Fibroblast of skin of abdomen (primary cell): ENCODE data around the gene DERL3.

Experiments used
- DNase-seq: peaks from one replicate; pipeline ENCODE4 v3.0.0-alpha.2; 2013

The DERL3 gene

DNA sequence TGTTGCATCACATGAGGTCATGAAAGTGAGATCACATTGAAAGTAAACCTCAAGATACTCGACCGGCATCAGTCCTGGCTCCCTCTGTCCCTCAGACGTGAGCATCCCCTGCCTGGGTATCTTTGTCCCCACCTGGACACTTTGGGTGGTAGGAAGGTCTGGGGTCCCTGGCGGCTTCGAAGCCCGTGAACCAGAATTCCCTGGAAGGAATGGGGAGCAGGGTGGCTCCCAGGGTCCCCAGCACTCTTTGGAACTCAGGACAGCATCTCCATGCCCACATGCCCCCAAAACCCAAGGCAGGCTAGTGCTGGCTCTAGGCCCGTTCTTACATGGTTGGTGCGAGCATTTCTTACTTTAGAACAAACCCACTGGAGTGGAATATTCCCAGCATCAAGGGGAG is 7.5 kb downstream of the DERL3 start:
- no peak for DNase-seq

DNA sequence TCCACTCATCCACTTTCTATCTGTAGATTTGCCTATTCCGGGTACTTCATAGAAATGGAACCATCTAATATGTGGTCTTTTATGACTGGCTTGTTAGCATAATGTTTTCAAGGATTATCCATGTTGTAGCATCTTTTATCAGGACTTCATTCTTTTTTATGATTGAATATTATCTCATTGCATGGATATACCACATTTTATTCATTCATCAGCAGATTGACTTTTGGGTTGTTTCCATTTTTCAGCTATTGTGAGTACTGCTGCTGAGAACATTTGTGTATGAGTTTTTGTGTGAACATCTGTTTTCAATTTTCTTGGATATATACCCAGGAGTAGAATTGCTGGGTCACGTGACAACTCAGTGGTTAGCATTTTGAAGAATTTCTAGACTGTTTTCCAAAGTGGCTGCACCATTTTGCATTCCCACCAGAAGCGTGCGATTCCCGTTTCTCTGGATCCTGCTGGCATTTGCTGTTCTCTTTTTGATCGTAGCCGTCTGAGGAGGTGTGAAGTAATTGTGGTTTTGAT is 8.9 kb downstream of the DERL3 start:
- DNase-seq = peak; percentile 94

DNA sequence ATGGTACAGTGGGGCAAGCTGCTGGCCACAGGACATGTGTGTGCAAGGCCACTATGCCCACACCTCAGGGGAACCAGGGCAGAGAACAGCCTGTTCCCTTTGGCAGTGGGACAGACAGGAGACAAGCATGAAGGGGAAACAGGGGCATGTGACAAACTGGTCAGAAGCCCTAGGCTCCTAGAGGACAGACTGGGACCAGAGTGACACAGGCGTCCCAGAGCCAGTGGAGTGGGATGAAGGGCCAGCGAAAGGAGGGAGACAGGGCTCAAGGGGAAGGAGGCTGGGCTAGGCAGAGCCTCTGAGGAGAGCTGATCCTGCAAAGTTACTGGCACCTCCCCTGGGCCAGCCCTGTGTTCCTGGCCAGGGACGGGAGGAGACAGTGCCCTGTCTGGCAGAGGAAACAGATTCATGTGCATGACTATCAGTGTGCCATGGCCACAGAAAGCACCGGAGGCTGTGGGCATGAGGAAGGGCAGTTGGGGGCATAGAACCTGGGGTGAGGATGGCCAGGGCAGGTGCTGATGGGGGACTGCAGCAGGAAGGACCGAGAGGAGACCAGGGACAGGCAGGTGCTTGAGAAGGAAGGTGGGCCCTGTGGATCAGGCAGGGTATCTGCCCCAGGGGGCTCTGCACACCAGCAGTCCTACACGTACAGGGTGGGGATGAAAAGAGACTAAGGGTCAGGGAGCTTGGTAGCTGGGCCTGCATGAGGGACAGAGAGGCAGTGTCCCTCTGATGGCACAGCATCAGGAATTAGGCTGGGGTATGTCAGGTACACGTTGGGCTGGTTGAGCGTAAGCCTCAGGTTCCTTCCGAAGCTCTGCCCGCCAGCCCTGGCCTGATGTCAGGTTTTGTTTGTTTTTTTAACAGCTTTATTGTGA is 9.8 kb downstream of the DERL3 start:
- no peak for DNase-seq

DNA sequence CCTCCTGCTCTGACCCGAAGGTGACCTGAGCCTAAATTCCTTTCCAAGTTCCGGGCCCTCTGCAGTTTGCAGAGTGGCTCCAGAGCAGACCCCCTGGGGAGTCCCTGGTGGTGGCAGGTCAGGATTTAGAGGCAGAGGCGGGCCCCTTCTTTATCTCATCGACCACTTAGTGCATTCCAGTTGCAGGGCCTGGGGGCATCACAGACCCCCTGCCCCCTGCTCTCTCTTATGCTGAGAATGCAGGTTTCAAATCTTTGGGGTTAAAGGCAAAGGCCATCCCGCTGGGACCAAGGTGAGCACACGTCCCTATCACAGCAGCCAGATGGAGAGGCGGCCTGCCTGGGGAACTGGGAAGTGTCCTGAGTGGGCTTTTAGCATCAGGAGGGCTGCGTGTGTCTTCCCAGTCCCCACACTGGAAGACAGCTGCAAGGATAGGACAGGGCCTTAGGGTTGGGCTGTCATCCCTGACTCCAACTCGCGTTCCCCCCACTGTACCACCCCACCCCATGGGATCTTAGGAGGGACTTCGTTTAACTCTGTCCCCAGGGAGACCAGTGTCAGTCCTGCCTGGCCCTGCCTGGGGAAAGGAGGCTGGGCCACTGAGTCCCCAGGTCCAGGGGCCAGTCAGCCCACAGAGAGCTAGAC is 11.3 kb downstream of the DERL3 start:
- DNase-seq = no peak

DNA sequence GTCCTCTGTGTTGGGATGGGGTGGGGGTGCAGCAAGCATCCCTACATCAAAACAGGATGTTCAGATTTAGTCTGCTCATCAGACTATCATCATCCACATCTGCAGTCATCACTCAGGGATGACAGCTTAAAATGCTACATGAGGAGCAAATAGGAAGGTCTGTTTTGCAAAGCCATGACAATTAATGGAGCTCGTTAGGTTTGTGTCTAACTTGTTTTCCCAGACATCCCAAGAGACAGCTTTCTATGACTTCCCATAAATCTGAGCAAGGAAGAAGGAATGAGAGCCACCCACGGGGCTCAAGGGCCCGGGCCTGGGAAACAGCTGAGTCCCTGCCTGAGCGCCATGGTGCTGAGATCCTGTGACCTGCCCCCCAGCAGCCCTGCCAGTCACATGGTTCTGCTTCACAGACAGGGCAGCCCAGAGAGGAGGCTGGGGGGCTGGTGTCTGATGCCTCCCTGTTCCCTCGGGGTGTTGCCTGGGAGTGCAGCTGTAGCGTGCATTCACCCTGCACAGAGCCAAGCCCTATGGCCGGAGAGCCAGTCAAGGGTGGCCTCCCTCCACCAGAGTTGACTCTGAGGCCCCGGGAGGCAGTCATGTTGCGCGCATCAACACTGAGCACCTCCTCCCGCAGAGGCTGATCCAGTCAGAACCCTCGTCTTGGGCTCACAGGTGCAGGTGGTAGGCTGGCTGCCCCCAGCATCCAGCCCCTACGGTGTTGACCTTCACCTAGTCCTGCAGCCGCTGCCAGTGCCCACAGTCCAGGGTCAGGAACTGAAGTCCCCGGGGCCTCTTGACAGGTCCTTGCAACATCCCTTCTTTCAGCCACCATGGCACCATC is 12.1 kb downstream of the DERL3 start:
- peak; percentile 88 for DNase-seq

DNA sequence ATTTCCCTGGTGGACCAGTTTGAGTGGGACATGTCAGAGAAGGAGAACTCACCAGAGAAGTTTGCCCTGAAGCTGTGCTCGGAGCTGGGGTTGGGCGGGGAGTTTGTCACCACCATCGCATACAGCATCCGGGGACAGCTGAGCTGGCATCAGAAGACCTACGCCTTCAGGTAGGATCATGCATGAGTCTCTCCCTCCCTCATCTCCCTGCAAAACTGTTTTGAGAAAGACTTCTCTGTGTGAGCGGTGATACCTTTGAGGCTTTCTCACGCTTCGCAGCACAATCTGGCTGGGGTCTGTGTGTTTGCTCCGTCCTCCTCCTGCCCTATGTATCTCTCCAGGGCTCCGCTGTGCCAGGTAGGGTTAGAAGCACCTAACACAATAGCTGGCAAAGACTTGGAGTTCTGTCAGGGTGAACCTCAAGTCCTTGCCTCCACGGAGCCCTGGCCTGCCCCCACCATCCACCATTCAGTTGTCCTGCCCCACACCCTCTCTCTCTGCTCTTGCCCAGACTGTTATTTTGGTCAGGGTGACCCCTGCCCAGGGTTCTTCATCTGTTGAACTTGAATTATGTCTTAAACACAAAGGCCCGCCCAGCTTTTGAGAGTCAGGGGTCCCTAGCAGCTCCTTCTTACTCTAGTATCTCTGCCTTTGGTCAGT is 13.4 kb downstream of the DERL3 start:
- DNase-seq = no peak

DNA sequence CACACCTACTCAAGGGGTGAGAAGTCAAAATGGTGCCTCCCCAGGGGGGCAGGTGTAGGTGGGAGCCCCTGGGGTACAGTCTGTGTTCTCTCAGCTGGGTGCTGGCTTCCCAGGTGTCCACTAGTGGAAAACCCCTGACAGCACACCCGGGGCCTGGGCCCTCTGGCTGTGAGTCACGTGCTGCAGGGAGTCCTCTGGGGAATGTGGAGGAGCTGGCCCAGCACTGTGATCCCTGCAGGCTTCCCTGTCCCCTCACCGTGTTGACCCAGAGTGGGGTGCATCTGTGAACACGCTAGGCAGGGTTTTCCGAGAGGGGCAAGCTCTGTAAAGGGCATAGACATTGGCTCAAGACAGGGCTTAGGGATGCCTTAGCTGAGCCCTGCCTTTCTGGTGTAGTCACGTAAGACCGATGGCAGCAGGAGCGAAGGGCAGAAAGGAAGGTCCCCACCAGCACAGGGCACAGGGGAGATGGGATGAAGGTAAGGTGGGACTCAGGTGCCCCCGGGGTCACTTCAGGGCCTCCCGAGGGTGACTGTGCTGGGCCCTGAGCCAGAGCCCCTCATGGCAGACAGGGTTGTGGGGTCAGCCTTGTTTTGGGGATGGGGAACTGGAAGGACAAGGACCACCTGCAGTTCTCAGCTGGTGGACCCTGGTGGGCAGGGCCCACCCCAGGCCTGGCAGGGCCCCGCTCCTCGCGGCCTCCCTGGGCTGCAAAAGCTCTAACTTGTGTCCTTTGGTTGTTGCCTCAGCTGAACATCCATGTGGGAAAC is 14.1 kb downstream of the DERL3 start:
- DNase-seq = no peak

DNA sequence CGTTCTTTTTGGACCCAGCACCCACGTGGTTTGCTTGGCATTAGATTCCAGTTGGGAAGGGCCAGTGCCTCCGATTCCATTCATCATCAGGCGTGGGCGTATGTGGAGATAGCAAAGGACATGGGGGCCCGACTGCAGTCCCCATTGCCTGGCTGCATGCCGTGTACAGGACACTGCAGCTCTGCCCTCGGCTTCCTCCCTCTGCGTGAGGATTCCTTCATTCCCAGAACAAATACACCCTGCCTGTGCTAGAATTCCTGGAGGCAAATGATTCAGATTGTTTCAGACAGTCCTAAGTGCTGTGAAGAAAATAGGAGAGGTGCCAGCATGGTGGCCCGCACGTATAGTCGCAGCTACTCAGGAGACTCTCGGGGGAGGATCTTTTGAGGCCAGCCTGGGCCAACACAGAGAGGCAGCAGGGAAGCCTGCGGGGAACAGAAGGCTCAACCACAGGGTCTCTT is 15.4 kb downstream of the DERL3 start:
- no peak for DNase-seq

DNA sequence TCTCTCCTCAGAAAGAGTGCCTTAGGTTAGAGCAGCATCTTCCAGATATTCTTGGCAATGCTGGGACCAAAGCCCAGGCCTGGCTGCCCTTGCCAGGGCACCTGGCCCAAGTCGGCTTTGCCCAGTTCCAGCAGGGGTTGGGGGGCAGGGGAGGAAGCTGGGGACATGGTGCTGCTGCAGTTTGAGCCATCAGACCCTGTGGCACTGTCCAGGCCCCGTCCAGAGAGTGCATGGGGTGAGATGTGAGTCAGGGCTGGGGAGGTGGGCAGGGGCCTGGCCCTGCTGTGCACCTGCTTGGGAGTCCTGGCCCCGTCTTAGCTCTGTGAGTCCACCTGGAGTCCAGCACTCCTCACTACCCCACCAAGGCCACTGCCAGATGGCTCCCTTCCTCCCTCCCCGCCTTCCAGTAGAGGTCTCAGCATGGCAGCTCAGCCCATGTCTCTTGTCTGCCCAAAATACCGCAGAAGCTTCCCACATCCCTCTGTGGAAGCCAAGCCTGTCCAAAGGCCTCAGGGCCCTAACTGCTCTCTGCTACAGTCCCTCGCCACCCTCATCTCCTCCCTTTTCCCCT is 16.6 kb downstream of the DERL3 start:
- no peak for DNase-seq

DNA sequence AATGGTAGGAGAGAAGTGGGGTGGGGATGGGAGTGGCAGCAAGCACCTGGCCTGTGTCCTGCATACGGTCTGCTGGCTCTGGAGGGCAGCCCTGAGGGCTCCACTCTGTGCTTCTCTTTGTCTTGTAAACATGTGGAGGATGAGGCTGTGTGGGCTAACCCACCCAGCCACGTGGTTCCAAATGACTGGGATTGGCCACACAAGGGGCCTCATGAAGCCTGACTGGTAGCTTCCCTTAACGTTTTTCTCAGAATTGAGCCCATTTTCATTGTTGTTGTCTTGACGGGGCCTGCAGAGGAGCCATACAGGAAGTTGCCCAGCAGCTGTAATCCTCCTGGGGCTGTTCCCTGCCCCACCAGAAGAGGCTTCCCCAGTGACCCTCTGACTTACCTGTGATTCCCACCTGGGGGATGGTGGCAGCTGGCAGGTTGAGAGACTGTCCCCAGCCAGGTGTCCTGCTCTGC is 18.0 kb downstream of the DERL3 start:
- no peak for DNase-seq

DNA sequence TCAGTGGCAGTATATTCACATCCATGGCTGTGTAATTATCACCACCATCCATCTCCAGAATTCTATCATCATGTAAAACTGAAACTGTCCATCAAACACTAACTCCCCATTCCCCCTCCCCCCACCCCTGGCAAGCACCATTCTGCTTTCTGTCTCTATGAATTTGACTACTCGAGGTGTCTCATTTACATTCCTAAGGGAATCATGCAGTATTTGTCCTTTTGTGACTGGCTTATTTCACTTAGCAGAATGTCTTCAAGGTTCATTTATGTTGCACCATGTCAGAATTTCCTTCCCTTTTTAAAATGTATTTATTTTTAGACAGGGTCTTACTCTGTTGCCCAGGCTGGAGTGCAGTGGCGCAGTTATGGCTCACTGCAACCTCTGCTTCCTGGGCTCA is 20.3 kb downstream of the DERL3 start:
- no peak for DNase-seq

DNA sequence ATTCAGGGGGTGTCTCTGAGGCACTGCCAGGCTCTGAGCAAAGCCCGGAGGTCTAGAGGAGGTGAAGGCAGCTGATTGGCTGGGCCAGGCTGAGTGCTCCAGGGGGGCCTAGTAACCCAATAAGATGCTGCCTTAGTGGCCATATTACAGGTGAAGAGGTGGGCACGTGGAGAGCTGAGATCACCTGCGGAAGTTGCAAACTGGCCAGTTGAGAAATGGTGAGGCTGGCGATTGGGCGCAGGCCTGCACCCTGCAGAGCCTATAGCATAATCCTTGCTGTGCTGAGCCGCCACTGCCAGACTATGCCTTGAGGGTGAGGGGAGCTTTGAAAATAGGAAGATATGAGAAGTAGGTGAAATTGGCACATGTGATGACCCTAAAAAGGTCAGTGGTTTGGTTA is 21.7 kb downstream of the DERL3 start:
- no peak for DNase-seq

DNA sequence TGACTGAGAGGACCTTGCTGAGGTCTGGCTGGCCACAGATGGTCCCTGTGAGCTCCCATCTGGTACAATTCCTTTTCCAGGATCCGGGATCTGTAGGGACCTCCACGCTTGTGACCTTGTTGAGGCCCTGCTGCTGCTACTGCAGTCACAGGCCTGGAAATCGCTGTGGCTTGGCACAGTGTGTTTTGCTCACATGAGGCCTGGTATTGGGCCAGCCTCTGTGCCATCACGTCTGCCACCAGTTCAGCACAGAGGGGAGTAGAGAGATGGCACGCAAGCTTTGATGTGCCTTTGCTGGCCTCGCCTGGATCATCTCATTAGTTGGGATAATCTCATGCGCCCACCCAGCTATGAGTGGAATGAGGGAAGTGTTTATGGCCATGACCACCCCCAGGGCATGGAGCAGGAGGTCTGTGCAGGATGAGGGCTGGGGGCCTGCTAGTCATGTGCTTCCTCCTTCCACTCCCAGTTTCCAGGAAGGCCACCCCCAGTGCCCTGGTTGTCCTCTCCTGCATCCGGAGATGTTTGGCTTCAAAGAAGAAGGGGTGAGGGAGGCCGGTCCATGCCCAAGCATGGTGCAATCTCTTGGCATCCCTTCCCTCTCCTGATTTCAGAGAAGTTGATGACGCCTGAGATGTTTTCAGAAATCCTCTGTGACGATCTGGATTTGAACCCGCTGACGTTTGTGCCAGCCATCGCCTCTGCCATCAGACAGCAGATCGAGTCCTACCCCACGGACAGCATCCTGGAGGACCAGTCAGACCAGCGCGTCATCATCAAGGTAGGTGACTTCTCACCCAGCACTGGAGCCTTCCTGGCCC is 22.4 kb downstream of the DERL3 start:
- DNase-seq = no peak

DNA sequence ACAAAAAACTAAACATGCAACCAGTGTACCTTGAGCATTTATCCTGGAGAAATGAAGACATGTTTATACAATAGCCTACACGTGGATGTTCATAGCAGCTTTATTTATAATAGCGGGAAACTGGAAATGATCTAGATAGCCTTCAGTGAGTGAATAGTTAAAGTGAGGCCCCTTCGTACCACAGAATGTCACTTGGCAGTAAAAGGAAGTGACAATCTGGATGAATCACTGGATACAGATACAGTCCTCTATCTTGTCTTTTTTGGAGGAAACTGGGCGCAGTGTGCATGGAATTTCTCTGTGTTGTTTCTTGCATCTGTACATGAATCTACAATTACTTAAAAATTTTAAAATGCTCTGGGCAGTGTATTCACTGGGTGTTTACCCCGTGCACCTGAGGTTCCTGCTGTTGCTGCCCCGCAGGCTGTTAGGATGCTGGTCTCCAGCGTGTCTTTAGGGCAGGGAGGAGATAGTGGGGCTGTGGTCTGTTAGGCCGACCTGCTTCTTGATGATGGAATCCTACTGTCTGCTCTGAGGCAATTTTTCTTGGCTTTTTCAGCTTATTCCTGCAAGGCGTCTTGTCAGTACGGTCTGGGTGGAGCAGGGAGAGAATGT is 23.2 kb downstream of the DERL3 start:
- no peak for DNase-seq

DNA sequence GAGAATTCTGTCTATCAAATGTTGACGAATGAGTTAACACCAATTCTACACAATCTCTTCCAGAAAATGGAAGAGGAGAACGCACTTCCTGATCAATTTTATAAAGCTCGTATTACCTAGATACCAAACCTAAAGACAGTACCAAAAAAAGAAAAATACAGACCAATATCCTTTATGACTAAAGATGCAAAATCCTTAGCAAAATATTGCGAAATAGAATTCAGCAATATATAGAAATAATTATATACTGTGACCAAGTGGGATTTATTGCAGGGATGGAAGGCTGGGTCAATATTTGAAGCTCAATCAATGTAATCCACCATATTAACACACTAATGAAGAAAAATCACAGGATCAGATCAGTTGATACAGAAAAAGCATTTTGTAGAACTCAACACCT is 26.4 kb downstream of the DERL3 start:
- no peak for DNase-seq

DNA sequence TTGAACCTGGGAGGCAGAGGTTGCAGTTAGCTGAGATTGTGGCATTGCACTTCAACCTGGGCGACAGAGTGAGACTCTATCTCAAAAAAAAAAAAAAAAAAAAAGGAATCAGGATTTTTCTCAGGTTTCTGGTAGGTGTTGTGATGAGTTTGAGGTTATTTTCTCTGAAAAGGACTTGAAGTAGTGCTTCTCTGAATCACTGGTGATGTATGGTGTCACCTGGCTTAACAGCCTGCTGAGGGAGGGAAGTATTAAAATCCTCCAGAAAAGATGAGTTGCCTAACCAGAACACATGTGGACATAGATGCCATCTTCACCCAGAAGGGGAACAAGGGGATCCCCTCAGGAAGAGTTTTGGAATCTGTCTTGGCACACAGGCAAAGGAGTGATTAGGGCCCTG is 32.0 kb downstream of the DERL3 start:
- no peak for DNase-seq

DNA sequence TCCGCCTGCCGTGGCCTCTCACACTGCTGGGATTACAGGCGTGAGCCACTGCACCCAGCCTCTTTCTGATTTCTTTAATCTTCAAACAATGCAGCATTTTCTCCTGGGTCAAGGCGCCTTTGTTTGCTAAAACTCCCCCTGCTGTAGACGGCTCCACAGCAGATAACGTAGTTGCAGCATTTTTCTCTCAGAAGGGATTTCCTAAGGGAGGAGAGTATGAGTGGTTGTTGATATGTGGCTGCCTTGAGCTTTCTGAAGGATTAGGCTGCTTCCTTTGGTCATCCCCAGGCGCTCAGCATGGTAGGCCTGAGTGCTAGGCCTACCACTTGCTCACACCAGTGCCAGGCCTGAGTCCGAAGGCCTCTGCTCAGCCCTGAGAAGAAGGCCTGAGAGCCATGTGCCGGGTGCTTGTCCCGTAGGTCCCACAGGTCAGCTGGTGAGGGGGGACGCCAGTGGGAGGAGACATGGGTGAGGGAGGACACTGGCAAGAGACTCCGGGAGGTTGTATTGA is 34.0 kb downstream of the DERL3 start:
- DNase-seq = no peak

DNA sequence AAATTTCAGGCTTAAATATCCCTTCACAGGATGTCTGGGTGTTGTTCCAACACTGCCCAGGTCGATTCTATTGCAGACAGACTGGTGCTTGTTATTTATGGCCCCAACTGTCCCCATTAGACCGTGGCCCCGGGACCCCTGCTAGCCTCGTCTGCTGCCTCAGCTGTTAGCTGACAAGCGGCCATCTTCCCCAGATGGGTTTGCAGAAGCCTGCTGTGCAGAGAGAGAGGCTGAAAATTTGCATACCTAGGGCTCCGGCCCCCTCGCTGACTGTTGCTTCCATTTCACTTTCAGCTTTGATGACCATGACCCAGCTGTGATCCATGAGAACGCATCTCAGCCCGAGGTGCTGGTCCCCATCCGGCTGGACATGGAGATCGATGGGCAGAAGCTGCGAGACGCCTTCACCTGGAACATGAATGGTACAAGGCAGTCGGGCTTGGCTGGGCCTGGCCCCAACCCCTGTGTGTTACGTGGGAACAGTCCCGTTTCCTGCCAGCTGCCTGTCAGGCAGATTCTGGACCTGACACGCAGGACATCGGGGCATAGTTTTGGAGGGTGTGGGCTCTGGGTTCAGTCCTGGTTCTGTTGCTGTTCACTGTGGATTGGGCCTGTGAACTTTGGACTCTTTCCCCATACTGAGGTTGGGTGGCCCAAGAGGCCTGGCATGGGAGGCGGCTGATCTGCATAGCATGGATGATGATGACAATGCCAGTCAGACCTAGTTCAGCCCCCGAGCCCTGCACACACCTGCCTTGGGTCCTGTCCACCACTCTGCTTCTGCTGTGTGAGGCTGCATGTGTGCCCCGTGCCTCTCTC is 35.6 kb downstream of the DERL3 start:
- DNase-seq = no peak
